Natural killer cell (primary cell): ENCODE results near the gene A2ML1. TPM values are rescaled to one million over a fixed set of nuclear protein-coding genes. Genes with fewer than 3 reads are reported as not detected.
"Not testable (repeated sequence)": the region's sequence is repeated elsewhere in the genome, so short reads cannot be mapped to it uniquely, and the experiment has no call there.

ENCODE experiments used
- ATAC-seq, 3 donors: fragments of 150-1000 bp in 2 of 3; fragments of 200-7000 bp in 1 of 3; cut with Tn5 transposase; 1 replicate in 1 of 3; 2 replicates in 2 of 3; pipeline ENCODE4 v1.10.0; 2021; ENCODE audit warnings: mild to moderate bottlenecking in 2 of 3, moderate library complexity in 2 of 3
- DNase-seq, 2 donors: peaks; one replicate each; pipeline versions ENCODE4 v3.0.0 to v3.0.0-alpha.2; 2013 to 2021; ENCODE audit warnings: mixed read lengths in 1 of 2
- H3K27ac ChIP-seq: one replicate; pipeline ENCODE4 v1.5.1; 2013; ENCODE audit warnings: mild to moderate bottlenecking, low read length
- H3K27me3 ChIP-seq: one replicate; pipeline ENCODE4 v1.6.1; 2013; ENCODE audit warnings: low read length; ENCODE audit not compliant: control insufficient read depth, insufficient read depth
- H3K36me3 ChIP-seq: one replicate; pipeline ENCODE4 v1.6.1; 2013; ENCODE audit warnings: low read length; ENCODE audit not compliant: control insufficient read depth, insufficient read depth
- H3K4me1 ChIP-seq: one replicate; pipeline ENCODE4 v1.6.1; 2013; ENCODE audit warnings: low read length; ENCODE audit not compliant: control insufficient read depth, insufficient read depth
- H3K4me3 ChIP-seq: one replicate; pipeline ENCODE4 v1.5.1; 2013; ENCODE audit warnings: low read length
- H3K9me3 ChIP-seq: one replicate; pipeline ENCODE4 v1.6.1; 2013; ENCODE audit warnings: low read length; ENCODE audit not compliant: control insufficient read depth, insufficient read depth
- H3K27ac Mint-ChIP-seq, 2 donors: one replicate each; pipeline ENCODE4 v1.8.0; 2022; ENCODE audit warnings: mild to moderate bottlenecking in 2 of 2, mixed read lengths in 2 of 2, moderate library complexity in 1 of 2
- H3K27me3 Mint-ChIP-seq, 2 donors: one replicate each; pipeline ENCODE4 v1.8.0; 2022; ENCODE audit warnings: low read depth in 2 of 2, mixed read lengths in 2 of 2
- H3K36me3 Mint-ChIP-seq: one replicate; pipeline ENCODE4 v1.8.0; 2022; ENCODE audit warnings: mixed read lengths
- H3K4me1 Mint-ChIP-seq, 2 donors: one replicate each; pipeline ENCODE4 v1.8.0; 2022; ENCODE audit warnings: mixed read lengths in 2 of 2
- H3K4me3 Mint-ChIP-seq: one replicate; pipeline ENCODE4 v1.8.0; 2022; ENCODE audit warnings: mild to moderate bottlenecking, moderate library complexity, mixed read lengths
- H3K9me3 Mint-ChIP-seq, 2 donors: one replicate each; pipeline ENCODE4 v1.8.0; 2022; ENCODE audit warnings: mixed read lengths in 2 of 2
- CTCF ChIP-seq: fragments of 200-600 bp; IDR thresholded peaks from one replicate; pipeline ENCODE4 v1.8.0; 2022; ENCODE audit warnings: antibody characterized with exemption
- WGBS: methylation state at CpG from one replicate; pipeline ENCODE4 v1.1.7; 2013; ENCODE audit warnings: missing lambda C conversion rate; ENCODE audit not compliant: insufficient coverage; 5-methylcytosine and 5-hydroxymethylcytosine counted together
- intact Hi-C: fragments of 100-400 bp; cut with micrococcal nuclease; formaldehyde crosslinking; loops from one replicate; pipeline ENCODE4 v1.14.2; 2022
- total RNA-seq, 4 donors: library from RNA; stranded (reverse); fragments of 120-200 nt in 1 of 4; gene quantifications; one replicate each; pipeline versions ENCODE4 v1.2.3 to v1.2.4, GENCODE V29; 2013 to 2022

Gene A2ML1
- total RNA-seq, 3 donors from 2014 or later (not counting 1 experiment from before 2014, with no cell fraction given) = not detected

- H3K4me3 Mint-ChIP-seq = no peak overlapping the region
- peaks cover 1 to 2% of the 10 kb centered on the region in 2 donors for H3K27me3 Mint-ChIP-seq
- H3K36me3 Mint-ChIP-seq = no peaks in the 10 kb centered on the region
- no peaks in the 10 kb centered on the region for H3K9me3 Mint-ChIP-seq
- H3K9me3 ChIP-seq = no peaks in the 10 kb centered on the region
- H3K4me1 ChIP-seq = no peaks in the 10 kb centered on the region
- TF ChIP-seq CTCF = no peak
- no peak overlapping the region for H3K27ac Mint-ChIP-seq
- ATAC-seq (no peak), DNase-seq (no peak)
- H3K27ac ChIP-seq = no peak overlapping the region
- H3K27me3 ChIP-seq = no peaks in the 10 kb centered on the region
- H3K36me3 ChIP-seq = no peaks in the 10 kb centered on the region
- intact Hi-C loops = no loop called here
- WGBS = 78% methylated on average over 2 of the region's 2 CpGs
- H3K4me1 Mint-ChIP-seq = no peaks in the 10 kb centered on the region
- no peak overlapping the region for H3K4me3 ChIP-seq
Observed at GRCh38 chr12:8818526-8818925, 3.9 kb upstream of the A2ML1 start.

GRCh38 chr12:8819666-8819980 is 2.8 kb upstream of the A2ML1 start:
- DNase-seq = no peak
- no peaks in the 10 kb centered on the region for H3K4me1 Mint-ChIP-seq
- H3K4me1 ChIP-seq = no peaks in the 10 kb centered on the region
- peaks cover 7 to 12% of the 10 kb centered on the region in 2 donors for H3K27me3 Mint-ChIP-seq
- no peak overlapping the region for H3K4me3 Mint-ChIP-seq
- no peaks in the 10 kb centered on the region for H3K9me3 Mint-ChIP-seq
- ATAC-seq = no peak
- H3K9me3 ChIP-seq = no peaks in the 10 kb centered on the region
- no peaks in the 10 kb centered on the region for H3K36me3 ChIP-seq
- H3K4me3 ChIP-seq = no peak overlapping the region
- TF ChIP-seq CTCF = no peak
- WGBS = 88% methylated on average over 5 of the region's 5 CpGs
- no peak overlapping the region for H3K27ac ChIP-seq
- peaks cover 3% of the 10 kb centered on the region for H3K27me3 ChIP-seq
- intact Hi-C loops = no loop called here
- no peaks in the 10 kb centered on the region for H3K36me3 Mint-ChIP-seq
- no peak overlapping the region for H3K27ac Mint-ChIP-seq

- H3K4me3 ChIP-seq, intact Hi-C loops, ATAC-seq: not testable (repeated sequence)
Observed at GRCh38 chr12:8820676-8821407, 1.6 kb upstream of the A2ML1 start.

GRCh38 chr12:8821591-8821990 is 830 bp upstream of the A2ML1 start:
- no peak for TF ChIP-seq CTCF
- intact Hi-C loops = no loop called here

More at GRCh38 chr12:8820676-8821407, 1.6 kb upstream of the A2ML1 start:
- H3K4me1 Mint-ChIP-seq, H3K27me3 ChIP-seq, H3K36me3 Mint-ChIP-seq, H3K4me1 ChIP-seq, H3K9me3 ChIP-seq, DNase-seq, H3K4me3 Mint-ChIP-seq, H3K27ac ChIP-seq, H3K27ac Mint-ChIP-seq, H3K9me3 Mint-ChIP-seq, H3K36me3 ChIP-seq: not testable (repeated sequence)
- 92% methylated on average over 8 of the region's 8 CpGs for WGBS
- H3K27me3 Mint-ChIP-seq = peaks cover 13 to 18% of the 10 kb centered on the region in 2 donors

More at GRCh38 chr12:8821591-8821990, 830 bp upstream of the A2ML1 start:
- H3K36me3 Mint-ChIP-seq = no peaks in the 10 kb centered on the region
- peaks cover 3% of the 10 kb centered on the region for H3K27me3 ChIP-seq
- no peak overlapping the region for H3K4me3 ChIP-seq
- no peaks in the 10 kb centered on the region for H3K9me3 ChIP-seq
- ATAC-seq (no peak), DNase-seq (no peak)
- H3K27ac ChIP-seq = no peak overlapping the region
- no peaks in the 10 kb centered on the region for H3K4me1 Mint-ChIP-seq
- H3K36me3 ChIP-seq = no peaks in the 10 kb centered on the region
- WGBS = 100% methylated on average over 1 of the region's 3 CpGs
- no peaks in the 10 kb centered on the region for H3K9me3 Mint-ChIP-seq
- peaks cover 13 to 20% of the 10 kb centered on the region in 2 donors for H3K27me3 Mint-ChIP-seq
- no peak overlapping the region for H3K27ac Mint-ChIP-seq
- H3K4me3 Mint-ChIP-seq = no peak overlapping the region
- no peaks in the 10 kb centered on the region for H3K4me1 ChIP-seq
